Uterus (tissue), 2 donors: ENCODE measurements around the gene TTC8.

ENCODE experiments used
- CTCF ChIP-seq, 4 experiments: fragments of 200-600 bp in 2 of 4; fragments of 450-650 bp in 2 of 4; sonication (generic) in 2 of 4; IDR thresholded peaks; one replicate each; pipeline ENCODE4 v1.5.1; 2016 to 2019; ENCODE audit warnings: antibody characterized with exemption in 4 of 4, mild to moderate bottlenecking in 2 of 4, moderate library complexity in 1 of 4
- POLR2A ChIP-seq, 2 donors: fragments of 450-650 bp; IDR thresholded peaks; one replicate each; pipeline ENCODE4 v1.6.1; 2016; ENCODE audit warnings: antibody characterized with exemption in 2 of 2, mild to moderate bottlenecking in 1 of 2, moderate library complexity in 1 of 2

GRCh38 chr14:88870777-88871176, 46.3 kb downstream of the TTC8 start:
- TF ChIP-seq CTCF (IDR thresholded peaks at IDR 0.05), result no peak
- no peak for TF ChIP-seq POLR2A (IDR thresholded peaks at IDR 0.05)
